IgD-negative memory B cell (primary cell): ENCODE results near the gene NDUFA7. TPM values are rescaled to one million over a fixed set of nuclear protein-coding genes. Genes with fewer than 3 reads are reported as not detected.
"Not testable (repeated sequence)": the region's sequence is repeated elsewhere in the genome, so short reads cannot be mapped to it uniquely, and the experiment has no call there.

ENCODE experiments used
- H3K27ac Mint-ChIP-seq, 3 donors: one replicate each; pipeline ENCODE4 v1.8.0; 2020 to 2022; ENCODE audit warnings: mild to moderate bottlenecking in 3 of 3, mixed read lengths in 3 of 3, moderate library complexity in 1 of 3
- H3K27me3 Mint-ChIP-seq: one replicate; pipeline ENCODE4 v1.8.0; 2021; ENCODE audit warnings: mixed read lengths
- H3K36me3 Mint-ChIP-seq: one replicate; pipeline ENCODE4 v1.8.0; 2020; ENCODE audit warnings: mild to moderate bottlenecking, mixed read lengths
- H3K4me1 Mint-ChIP-seq, 3 donors: one replicate each; pipeline ENCODE4 v1.8.0; 2020 to 2022; ENCODE audit warnings: mixed read lengths in 3 of 3, mild to moderate bottlenecking in 1 of 3
- H3K4me3 Mint-ChIP-seq, 4 donors: one replicate each; pipeline ENCODE4 v1.8.0; 2020 to 2022; ENCODE audit warnings: mild to moderate bottlenecking in 4 of 4, mixed read lengths in 4 of 4, moderate library complexity in 3 of 4
- H3K9me3 Mint-ChIP-seq, 3 donors: one replicate each; pipeline ENCODE4 v1.8.0; 2020 to 2021; ENCODE audit warnings: mixed read lengths in 3 of 3, mild to moderate bottlenecking in 1 of 3
- polyA plus RNA-seq: library from polyadenylated mRNA; unstranded; fragments of 300-500 nt; fragmentation: Illumina TruSeq; gene quantifications from one replicate; pipeline ENCODE4 v1.2.3, GENCODE V29; 2021

NDUFA7 gene
- polyA plus RNA-seq, 1 donor from 2014 or later, result 141 TPM

DNA sequence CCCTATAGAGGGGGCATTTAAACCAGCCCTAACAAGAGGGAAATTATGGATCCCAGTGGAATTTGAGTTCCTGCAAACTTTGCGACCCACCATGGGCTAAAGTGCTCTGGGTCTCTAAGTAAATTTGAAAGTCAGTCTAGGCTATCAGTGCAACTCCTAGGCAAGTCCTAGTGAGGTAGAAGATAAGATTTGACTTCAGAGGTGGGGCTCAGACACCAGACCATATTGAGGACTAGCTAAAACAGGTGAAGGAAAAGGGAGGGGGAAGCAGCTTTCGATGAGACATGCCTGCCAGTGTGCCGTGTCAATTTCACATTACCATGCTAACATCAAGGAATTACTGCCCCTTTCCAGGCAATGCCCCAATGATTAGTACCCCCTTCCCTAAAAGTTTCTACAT is 51.5 kb downstream of the NDUFA7 start:
- Mint-ChIP-seq H3K9me3 (no peaks in the 10 kb centered on the region), H3K36me3 (no peaks in the 10 kb centered on the region), H3K4me1 (peaks cover 11 to 16% (median 14%) of the 10 kb centered on the region in 3 donors), H3K4me3 (peak overlapping the region; percentile 68 to 94 (median 91)), H3K27ac (peak overlapping the region; percentile 86 to 99 (median 97)), H3K27me3 (no peaks in the 10 kb centered on the region)

DNA sequence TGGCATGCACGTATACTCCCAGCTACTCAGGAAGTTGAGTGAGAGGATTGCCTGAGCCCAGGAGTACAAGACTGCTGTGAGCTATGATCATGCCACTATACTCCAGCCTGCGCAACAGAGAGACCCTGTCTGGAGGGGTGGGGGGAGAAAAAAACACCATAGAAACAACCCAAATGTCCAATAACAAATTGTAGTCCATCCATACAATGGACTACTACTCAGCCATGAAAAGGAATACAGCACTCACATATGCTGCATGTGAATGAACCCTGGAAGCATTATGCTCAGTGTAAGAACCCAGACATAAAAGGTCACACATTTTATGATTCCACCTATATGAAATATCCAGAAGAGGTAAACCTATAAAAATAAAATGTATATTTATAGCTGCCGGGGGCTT is 55.3 kb downstream of the NDUFA7 start:
- Mint-ChIP-seq H3K9me3 (no peaks in the 10 kb centered on the region), H3K27me3 (no peaks in the 10 kb centered on the region), H3K27ac (peak overlapping the region in 2 of 3 donors; percentile 67 to 68), H3K4me1 (peaks cover 11 to 16% (median 14%) of the 10 kb centered on the region in 3 donors), H3K4me3 (peak overlapping the region in 3 of 4 donors; percentile 19 to 75 (median 46)), H3K36me3 (peaks cover 4% of the 10 kb centered on the region)

DNA sequence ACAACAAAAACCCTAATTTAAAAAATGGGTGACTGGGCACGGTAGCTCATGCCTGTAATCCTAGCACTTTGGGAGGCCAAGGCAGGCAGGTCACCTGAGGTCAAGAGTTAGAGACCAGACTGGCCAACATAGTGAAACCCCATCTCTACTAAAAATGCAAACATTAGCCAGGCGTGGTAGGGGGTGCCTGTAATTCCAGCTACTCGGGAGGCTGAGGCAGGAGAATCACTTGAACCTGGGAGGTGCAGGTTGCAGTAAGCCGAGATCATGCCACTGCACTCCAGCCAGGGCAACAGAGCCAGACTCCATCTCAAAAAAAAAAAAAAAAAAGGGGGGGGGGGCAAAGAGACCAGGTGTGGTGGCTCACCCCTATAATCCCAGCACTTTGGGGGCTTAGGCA is 56.9 kb downstream of the NDUFA7 start:
- H3K4me1 Mint-ChIP-seq, H3K9me3 Mint-ChIP-seq, H3K36me3 Mint-ChIP-seq, H3K27me3 Mint-ChIP-seq, H3K4me3 Mint-ChIP-seq: not testable (repeated sequence)
- peak overlapping the region in 2 of 3 donors; percentile 46 to 76 for H3K27ac Mint-ChIP-seq

DNA sequence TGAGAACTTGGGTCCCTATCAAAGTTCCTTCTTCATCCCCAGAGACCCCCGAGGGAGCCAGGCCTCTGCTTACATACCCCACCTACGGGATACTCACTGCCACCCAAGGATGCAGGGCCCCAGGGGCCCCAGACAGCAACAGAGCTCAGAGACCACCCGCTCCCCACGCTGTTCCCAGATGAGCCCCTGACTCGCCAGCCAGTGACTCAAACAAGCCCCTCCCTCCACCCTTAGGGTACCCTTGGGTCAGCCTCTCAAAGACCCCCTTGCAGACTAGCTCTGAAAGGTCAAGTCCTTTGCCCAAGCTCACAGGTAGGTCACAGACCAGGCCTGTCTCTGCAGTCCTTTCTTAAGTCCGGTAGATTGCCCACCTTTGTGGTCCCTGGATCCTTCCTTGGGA is 58.7 kb downstream of the NDUFA7 start:
- H3K4me1 Mint-ChIP-seq, result peaks cover 0 to 1% (median 0%) of the 10 kb centered on the region in 3 donors
- H3K27ac Mint-ChIP-seq, result no peak overlapping the region
- no peaks in the 10 kb centered on the region for H3K9me3 Mint-ChIP-seq
- no peaks in the 10 kb centered on the region for H3K27me3 Mint-ChIP-seq
- H3K4me3 Mint-ChIP-seq, result no peak overlapping the region
- peaks cover 4% of the 10 kb centered on the region for H3K36me3 Mint-ChIP-seq

DNA sequence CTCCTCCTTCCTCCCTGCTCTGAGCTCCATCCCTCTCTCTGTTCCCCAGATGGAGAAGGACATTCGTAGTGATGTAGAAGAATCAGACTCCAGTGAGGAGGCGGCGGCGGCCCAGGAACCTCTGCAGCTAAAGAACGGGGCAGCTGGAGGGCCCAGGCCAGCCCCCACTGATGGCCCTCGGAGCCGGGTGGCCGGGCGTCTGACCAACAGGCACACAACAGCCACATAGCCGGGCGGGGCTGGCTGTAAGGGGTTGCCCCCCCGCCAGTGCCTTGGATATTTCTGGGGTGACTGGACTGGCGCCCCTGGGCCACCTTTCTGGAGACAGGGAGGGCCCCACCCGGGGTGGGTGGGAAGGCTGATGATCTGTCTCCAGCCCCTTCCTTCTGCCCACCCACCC is 59.3 kb downstream of the NDUFA7 start:
- Mint-ChIP-seq H3K36me3 (peaks cover 4% of the 10 kb centered on the region), H3K27ac (no peak overlapping the region), H3K4me3 (no peak overlapping the region), H3K4me1 (no peaks in the 10 kb centered on the region), H3K27me3 (no peaks in the 10 kb centered on the region), H3K9me3 (no peaks in the 10 kb centered on the region)

DNA sequence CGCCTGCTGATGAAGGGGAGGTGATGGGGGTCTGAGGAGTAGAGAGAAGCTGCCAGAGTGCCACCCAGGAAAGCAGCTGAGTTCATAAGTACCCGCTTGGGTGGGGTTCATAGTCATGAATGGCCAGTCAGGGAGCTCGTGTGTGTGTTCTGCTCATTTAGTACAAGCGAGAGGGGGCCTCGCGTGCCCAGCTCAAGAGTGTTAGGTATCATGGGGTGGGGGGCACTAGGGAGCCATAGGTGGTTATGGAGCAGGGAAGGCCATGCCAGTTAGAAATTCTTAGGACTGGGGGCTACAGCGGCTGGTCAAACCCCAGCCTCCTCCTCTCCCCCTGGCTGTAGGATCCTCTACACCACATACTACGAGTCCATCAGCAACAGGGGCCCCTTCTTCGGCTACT is 59.8 kb downstream of the NDUFA7 start:
- H3K27me3 Mint-ChIP-seq, result no peaks in the 10 kb centered on the region
- H3K4me1 Mint-ChIP-seq, result no peaks in the 10 kb centered on the region
- no peak overlapping the region for H3K27ac Mint-ChIP-seq

More for the DNA sequence above, 59.8 kb downstream of the NDUFA7 start:
- no peak overlapping the region for H3K4me3 Mint-ChIP-seq
- H3K9me3 Mint-ChIP-seq, result no peaks in the 10 kb centered on the region
- peaks cover 4% of the 10 kb centered on the region for H3K36me3 Mint-ChIP-seq

Other genes starting within 250 kb of the NDUFA7 start
- not detected for gene FBN3, start 171.8 kb downstream of the NDUFA7 start, polyA plus RNA-seq
- gene CERS4, start 112.0 kb downstream of the NDUFA7 start, polyA plus RNA-seq, result 38.0 TPM
- gene CD320, start 13.0 kb downstream of the NDUFA7 start, polyA plus RNA-seq, result 34.4 TPM
- 2,981 TPM for gene RPS28, start 121 bp upstream of the NDUFA7 start, polyA plus RNA-seq
- not detected for gene KANK3, start 21.9 kb upstream of the NDUFA7 start, polyA plus RNA-seq
- not detected for gene ANGPTL4, start 42.8 kb upstream of the NDUFA7 start, polyA plus RNA-seq
- gene RAB11B, start 69.0 kb upstream of the NDUFA7 start, polyA plus RNA-seq, result 96.8 TPM
- gene MARCHF2, start 91.9 kb upstream of the NDUFA7 start, polyA plus RNA-seq, result 35.9 TPM
- 210 TPM for gene HNRNPM, start 123.6 kb upstream of the NDUFA7 start, polyA plus RNA-seq
- not detected for gene PRAM1, start 181.3 kb upstream of the NDUFA7 start, polyA plus RNA-seq
- 22.2 TPM for gene ZNF414, start 192.8 kb upstream of the NDUFA7 start, polyA plus RNA-seq